LHCN-M2 (cell line): ENCODE data around the gene ALPI. TPM values are rescaled to one million over a fixed set of nuclear protein-coding genes. Genes with fewer than 3 reads are reported as not detected.

Experiments used
- DNase-seq: peaks from one replicate; pipeline ENCODE4 v3.0.0-alpha.2; 2012; ENCODE audit warnings: low read depth
- total RNA-seq: library from RNA; depleted of rRNA; stranded (reverse); fragments of >200 nt; gene quantifications from 2 replicates; pipeline ENCODE4 v1.2.3, GENCODE V29; 2014

ALPI gene
- total RNA-seq, 1 experiment from 2014 or later: not detected

DNA sequence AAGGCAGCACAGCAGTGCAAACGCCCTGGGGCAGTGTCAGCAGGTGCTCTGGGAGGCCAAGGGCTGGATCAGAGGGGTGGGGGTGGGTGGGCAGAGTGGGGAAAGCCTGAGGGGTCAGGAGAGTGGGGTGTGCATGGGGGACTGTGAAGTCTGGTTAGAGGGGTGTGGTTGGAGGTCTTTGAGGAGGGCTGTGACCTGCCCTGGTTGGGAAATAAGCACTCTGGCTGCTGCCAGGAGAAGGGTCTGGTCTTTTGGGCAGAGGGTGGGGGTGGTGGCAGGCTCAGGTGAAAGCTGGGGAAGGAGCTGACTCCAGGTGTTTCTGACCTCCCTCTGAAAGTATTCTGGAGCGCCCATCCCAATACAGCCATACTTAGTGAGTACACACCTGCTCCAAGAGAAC, 4.2 kb downstream of the ALPI start:
- no peak for DNase-seq

DNA sequence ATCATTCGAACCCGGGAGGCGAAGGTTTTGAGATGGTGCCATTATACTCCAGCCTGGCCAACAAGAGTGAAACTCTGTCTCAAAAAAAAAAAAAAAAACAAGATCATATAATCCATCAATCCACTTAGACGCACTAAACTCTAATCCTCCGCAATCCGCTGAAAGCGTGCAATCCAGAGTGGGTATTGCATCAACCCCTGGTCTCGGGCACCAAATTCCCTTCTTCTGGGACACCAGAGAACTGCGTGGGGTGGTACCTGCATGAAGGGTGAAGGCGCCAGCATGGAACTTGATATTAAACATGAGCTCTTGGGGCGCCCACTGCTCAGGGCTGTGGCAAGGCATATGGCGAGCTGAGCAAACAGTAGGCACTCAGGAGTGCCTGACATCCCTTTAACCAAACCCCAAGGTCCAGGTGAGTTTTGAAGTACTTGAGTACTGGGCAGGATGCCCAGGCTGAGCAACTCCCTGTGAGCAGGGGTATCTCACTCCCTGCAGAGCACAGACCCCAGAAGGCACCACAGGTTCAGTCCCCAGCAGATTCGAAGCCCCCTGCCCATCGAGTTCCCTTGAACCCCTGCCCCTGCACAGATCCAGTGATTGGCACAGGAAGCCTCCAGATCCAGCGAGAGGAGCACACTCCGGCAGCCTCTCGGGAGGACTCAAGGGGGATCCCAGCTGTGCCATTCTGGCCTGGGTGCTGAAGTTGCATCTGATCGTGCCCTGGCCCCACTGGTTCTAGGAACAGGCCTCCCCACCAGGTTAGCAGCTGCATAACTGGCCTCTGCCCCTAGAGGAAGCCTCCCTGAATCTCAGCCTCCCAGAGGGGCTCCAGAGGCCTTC, 8.0 kb downstream of the ALPI start:
- no peak for DNase-seq

DNA sequence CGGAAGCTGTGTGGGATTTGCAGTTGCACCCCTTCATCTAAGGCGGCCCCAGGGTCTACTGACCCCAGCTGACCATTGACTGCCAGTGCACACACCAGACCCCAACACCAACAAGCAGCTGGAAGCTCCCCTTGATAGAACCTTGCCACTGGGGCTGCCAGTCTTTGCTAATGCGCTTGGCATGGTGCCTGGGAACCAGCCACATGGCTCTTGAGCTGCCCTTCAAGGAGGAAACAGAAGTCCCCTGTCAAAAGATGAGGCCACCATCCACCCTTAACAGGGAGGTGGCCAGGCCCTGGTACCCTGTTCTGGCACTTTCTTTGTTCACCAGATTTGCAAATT, 8.6 kb downstream of the ALPI start:
- DNase-seq: no peak

DNA sequence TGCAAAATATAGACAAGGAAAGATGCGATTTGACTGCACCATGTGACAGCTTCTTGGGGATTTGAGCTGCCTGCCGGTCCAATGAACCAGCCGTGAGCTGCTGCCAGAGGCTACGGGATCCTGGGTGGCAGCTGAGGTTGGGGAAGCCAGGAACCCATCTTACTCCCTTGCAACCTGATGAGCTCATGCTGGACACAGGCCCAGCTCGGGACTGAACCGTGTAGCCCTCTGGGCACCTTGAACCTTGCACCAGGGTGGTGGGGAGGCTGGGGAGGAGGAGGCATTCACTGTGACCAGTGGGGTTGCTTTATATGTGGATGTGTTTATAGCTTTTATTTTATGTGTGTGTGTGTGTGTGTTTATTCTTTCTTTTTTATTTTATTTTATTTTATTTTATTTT, 9.1 kb downstream of the ALPI start:
- no peak for DNase-seq

DNA sequence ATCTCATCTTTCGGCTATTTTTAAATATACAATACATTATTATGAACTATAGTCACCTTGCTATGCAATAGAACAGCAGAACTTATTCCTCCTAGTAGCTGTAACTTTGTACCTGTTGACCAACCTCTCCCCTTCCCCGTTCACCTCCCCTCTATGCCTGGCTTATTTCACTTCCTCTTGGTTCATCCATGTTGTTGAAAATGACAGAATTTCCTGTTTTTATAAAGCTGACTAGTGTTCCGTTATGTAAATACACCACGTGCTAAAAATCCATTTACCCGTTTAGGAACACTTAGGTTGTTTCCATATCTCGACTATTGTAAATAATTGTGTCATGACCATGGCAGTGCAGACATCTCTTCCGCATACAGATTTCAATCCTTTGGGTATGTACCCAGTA, 10.3 kb downstream of the ALPI start:
- DNase-seq: no peak

DNA sequence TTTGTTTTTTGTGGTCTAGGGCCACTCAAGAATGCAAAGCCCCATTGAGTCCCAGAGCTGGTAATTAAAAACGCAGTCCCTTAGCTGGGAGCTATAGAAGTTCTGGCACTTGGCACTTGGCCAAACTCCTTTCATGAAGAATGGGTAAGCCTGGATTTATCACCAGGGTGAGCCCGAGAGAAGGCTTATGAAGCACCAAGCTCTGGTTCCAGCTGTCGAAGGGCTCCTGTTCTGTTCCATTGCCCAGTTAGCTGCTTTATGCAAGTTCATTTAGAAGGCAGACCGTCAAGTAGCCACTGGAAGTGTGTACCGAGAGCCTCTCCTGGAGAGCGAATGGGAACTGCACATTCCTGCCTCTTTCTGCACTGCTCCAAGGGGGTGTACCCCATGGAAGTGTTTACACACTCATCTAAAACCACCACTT, 17.5 kb downstream of the ALPI start:
- DNase-seq: peak; percentile 25

DNA sequence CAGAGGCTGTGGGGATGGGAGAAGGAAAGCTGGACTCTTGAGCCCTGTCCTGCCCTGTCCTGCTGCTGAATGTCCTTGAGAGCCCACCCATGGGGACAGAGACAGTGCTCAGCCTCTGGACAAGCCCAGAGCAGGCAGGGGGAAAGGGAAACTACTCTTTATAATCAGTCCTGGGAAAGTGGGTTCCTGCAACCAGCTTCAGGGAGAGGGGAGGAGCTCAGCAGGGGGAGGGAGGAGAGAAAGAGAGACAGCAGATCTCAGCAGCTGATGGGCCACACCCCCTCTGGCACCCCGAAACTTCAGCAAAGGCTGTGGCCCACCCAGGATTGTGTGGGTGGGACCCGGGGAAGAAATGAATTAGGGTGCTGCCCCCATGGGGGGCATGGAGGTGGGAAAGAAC, 20.1 kb downstream of the ALPI start:
- no peak for DNase-seq

DNA sequence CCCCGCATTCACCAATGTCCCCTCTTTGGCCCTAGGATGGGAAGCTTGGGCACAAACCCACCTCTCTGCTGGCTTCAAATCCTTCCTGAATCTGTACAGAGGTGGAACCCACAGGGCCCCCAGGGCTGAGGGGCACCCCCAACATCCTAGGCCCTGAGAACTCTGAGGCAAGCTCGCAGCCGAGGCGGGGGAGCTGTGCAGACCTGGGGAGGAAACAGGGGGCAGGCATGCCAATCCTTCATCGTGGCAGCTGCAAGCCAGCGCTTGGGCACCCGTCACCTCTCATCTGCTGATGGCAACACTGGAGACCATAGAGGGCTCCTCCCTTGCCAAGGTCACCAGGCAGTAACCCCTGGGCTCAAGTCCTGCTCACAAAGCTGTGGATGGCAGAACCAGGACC, 20.8 kb downstream of the ALPI start:
- DNase-seq: no peak

DNA sequence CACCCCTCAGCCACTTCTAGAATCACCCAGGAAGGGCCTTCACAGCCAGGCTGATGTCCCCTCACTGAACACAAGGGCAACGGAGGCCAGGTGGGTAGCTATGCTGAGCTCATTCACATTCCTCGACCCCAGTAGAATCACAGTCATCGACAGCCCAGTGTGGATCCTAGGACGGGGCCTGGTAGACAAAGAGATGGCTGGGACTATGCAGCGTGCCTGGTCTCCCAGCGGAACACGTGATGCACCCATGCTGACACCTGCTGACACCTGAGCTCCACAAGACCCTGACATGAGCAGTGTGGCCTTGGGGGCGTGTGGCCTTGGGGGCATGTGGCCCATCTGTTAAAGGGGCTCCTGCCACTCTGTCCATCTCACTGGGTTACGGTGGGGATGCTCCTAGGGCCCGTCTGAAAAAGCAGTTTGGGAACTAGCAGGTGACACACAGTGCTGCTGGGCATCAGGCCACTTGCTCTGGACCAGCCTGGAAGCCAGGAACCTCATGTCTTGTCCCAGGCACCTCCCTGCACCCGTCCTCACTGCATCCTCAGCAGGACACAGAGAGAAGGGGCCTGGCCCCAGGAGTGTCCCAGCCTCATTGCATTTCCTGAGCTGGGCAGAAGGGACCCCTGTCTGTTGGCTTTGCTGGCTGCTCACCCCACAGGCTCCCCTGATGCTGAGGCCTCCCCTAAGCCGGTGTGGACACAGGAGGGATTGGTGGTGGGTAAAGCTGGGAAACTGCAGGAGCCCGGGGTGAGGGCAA, 22.0 kb downstream of the ALPI start:
- no peak for DNase-seq

DNA sequence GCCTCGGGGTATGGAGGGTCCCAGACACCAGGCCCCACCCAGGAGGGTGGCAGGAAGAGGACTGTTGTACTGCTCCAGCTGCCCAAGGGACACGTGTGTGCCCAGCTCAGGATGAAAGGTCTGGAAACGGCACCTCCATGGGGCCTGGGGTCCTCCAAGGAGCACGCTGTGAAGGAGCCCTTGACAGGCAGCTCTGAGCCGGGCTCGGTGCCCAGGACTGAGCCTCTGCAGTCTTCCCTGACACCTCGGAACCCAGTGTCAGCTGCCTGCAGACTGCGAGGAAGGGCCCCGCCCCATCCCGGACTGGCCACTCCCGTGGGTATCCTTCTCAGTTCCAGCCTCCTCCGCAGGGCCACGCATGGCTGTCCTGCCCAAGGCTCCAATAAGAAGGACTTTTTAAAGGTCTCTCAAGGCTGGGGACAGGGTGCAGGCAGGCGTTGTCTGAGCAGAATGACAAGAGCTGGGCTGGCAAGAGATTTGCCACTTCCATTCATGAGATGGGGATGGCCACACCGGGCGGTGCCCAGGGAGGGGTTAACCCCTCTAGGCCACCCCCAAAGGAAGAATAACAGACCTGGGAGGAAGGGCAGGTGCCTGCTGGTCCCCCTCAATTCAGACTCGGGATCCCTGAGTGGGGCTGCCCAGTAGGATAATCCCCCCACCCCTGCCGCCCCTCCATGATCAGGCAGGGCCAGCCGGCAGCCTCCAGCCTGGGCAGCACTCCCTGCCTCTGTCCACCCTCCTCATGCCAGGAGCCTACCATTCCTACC, 22.8 kb downstream of the ALPI start:
- DNase-seq: no peak

DNA sequence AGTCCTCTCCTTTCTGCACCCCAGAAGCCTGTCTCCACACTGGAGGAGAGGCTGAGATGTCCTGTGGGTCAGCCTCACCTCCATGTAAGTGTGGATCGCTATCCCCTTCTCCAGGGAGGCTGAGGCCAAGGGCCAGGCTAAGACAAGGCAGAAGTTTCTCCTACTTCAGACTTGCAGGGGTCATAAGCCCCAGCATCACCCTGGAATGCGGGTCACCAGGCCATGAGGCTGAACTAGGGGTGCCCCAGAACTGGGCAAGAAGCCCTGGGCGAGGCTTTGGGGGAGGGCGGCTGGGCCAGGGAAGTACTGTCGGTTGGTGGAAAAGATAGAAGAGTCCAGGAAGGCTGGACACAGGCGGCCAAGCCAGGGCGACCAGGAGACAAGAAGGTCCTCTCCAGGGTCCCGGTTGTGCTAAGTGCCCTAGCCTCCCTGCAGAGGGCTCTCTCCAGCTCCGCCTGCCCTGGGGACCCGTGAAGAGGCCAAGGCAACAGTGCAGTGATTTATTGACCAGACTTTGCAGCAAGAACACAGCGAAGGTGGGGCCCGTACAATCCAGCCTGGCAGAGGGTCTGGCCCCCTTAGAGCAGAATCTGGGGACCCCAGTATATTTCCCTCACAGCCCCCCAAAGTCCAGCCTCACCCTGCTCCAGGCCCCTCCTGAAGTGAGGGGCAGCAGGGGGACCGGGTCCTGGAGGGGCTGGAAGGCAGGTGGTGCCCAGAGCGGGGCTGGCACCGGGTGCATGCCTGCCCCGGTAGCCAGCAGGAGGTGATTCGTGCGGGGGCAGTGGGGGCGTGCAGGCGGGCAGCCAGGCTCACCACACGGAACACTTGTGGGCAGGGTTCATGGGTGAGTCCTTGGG, 23.6 kb downstream of the ALPI start:
- DNase-seq: no peak

DNA sequence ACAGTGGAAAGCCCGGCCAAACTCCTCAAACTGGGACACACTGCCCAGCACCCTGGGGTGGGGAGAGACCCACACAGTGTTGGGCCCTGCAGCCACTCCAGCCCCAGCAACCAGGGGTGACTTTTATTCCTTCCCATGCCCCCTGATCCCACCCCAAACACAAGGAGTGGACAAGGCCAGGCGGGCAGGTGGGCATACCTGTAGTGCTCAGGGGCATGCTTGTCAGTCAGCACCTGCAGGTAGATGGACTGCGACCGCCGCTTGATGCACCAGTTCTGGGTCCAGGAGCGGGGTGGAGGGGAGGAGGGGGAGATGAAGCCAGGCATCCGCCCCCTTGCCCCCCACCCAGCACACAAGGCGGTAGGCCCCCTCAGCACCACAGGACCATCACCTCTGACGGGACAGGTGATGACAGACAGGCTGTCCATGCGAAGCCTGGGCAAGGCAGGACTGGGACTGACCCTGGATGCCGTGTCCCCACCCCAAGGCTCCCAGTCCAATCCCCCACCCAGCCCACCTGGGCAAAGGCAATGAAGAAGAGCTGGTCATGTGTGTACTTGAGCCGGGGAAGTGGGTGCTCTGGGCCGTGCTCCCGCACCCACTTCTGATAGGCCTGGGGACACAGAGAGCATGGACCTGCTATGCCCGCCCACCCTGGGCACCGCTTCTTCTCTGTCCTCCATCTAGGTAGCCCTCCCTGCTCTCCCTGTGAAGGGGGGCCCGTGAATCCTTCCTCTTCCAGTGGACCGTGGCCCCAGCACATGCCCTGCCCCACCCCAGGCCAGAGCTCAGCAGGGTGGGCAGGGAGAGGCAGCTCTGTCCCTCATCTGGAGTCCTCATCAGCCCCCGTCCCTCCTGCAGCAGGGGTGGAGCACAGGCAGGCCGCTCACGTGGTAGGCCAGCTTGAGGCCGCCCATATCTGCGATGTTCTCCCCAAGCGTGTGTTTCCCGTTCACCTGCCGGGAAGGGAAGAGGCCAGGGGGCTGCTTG, 24.5 kb downstream of the ALPI start:
- no peak for DNase-seq

DNA sequence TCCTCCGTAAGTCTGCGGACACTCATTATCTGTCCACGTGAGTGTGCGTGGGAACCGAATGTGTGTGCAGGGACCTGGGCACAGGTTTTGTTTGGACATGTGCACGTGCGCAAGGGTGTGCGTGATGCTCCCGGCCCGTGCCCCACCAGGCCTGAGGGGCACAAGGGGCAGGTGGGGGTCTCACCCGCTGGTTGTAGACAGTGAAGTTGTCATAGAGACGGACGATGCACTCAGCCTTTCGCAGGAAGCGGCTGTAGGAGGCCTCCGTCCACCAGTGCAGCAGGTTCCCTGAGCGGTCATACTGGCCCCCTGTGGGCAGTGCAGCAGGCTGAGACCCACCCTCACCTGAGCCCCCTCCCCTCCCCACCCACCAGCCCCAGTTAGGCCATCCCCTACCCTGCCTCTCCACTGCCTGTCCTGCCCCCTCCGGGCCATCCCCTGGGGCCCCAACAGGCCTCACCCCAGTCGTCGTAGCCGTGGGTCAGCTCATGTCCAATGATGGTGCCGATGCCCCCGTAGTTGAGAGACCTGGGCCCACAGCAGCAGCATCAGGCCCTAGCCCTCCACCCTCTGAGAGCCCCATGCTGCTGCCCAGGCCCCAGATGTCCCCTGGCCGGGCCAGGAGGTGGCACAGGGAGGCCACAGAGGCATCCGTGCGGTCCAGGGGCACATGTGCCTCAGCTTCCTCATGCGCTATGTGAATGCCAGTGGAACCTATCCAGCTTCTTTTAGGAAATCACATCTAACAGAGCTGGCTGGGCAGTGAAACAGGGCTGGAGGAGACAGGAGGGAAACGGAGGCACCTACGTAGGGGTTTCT, 25.6 kb downstream of the ALPI start:
- no peak for DNase-seq

DNA sequence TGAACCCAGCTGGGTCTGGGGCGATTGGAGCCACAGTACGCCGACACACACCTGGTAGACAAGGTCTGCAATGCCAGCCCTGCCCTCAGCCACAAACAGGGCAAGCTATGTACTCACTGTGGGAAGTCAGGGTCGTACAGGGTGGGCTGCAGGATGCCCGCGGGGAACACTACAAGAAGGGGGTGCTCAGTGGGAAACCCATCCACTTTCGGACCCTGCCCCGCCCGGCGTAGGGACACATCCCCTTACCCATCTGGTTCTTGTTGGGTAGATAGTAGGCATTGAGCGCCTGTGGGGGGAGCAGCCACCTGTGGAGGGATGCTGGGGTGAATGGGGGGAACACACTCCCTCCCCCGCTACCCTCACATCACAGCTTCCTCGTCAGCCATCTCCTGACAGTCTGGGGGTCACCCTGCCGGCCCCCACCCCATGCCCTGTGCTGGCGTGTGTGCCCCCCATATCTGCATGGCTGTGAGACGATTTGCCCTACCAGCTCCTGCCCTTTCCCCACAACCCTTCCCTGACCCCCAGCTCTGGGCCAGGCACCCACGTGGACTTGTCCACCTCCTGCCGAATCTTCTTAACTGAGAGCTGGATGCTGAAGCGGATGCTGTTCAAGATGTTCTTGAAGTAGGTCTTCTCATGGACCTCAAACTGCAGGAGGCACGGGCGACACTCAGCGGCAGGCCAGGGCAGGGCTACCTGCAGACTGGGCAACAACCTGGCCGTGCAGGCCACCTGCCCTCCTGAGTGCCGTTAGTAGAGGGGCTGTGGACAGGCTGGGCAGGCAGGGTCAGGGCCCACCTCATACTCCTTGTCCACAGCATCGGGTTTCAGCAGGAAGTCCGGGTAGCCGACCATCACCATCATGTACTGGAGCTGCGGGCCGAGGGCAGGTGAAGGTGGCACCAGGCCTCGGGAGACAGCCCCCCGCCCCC, 26.6 kb downstream of the ALPI start:
- no peak for DNase-seq

DNA sequence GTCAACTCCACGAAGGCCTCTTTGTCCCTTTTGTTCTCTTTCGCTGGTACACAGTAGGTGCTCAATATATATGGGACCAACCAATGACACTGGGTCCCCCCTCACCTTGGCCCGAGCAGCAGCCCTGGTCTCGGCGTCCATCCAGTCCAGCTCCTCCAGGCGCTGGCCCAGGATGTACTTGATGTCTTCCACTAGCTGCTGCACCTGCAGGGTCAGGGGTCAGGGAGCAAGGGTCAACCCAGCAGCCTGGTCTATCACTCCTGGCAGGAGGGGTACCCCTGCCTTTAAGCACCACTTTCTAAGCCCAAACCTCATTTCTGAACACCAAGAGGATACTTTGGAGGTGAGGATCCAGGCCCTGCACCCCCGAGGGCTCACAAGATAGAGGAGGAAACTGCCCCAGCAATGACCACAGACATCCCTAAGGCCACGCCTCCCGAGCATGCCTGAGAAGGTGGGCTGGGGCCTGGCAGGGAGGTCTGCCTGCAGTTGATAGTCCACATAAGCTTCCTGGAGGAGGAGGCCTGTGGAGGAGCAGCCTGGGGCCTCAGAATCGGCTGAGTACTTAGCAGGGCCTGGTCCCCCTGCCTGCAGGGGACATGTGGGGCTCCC, 27.5 kb downstream of the ALPI start:
- DNase-seq: no peak

DNA sequence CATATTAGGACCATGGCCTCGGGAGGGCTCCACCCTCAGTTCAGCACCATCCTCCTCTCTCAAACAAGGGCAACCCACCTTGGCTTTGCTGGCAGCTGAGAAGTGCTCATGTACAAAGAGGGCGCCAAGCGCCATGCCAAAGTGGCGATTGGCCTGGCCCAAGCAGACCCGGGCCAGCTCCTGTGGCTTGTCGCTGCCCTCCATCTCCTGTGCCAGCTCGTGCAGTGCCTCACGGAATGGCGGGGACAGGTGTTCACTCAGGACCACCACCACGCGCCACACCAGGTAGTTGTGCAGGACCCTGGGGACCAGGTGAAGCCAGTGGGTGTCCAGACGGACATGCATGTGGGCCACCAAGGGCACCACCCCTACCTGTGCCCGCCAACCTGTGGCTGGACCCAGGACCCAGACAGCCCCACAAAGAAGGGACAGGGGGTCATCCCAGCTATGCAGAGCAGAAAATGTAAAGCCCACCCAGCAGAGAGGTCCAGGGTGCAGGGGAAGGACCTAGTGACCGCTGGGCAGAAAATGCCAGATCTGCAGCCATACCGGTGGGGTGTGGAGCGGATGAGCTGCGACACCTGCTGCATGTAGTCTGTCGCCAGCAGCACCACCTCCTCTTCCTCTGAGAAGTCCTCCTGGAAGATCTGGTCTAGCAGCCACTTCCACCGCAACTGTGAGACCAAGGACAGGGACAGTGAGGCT, 28.1 kb downstream of the ALPI start:
- no peak for DNase-seq
